NOMO-1 treated with dmso at 0.1 percent for 144 hours (cell line): ENCODE measurements around the gene MIPEP.

Source experiments
- DNase-seq: peaks from one replicate; lab custom pipeline; 2025; ENCODE audit not compliant: unreplicated experiment; lab: John Stamatoyannopoulos, UW

MIPEP gene

GRCh38 chr13:23688336-23688735, 200.9 kb downstream of the MIPEP start:
- DNase-seq = no peak

- no peak for DNase-seq
Observed at GRCh38 chr13:23687614-23688013, 201.6 kb downstream of the MIPEP start.

- no peak for DNase-seq
Observed at GRCh38 chr13:23686948-23687347, 202.3 kb downstream of the MIPEP start.

GRCh38 chr13:23685416-23685815, 203.8 kb downstream of the MIPEP start:
- DNase-seq = no peak

- no peak for DNase-seq
Observed at GRCh38 chr13:23684647-23685046, 204.6 kb downstream of the MIPEP start.

- DNase-seq = no peak
Observed at GRCh38 chr13:23683084-23683483, 206.1 kb downstream of the MIPEP start.

- no peak for DNase-seq
Observed at GRCh38 chr13:23680845-23681669, 208.1 kb downstream of the MIPEP start.
